ENCODE data around the gene TAAR9. TPM values are rescaled to one million over a fixed set of nuclear protein-coding genes. Genes with fewer than 3 reads are reported as not detected.

Gene TAAR9
- polyA plus RNA-seq, 1 donor (not counting 4 experiments of a cell fraction or from before 2014, with no cell fraction given) = not detected

- Histone ChIP-seq H4K20me1 (ENCODE audit: control insufficient read depth, extremely low read depth, insufficient read depth, low read length) (no peaks in the 10 kb centered on the region), H2AFZ (ENCODE audit: control insufficient read depth, low read length) (no peak overlapping the region), H3K27ac (ENCODE audit: control insufficient read depth, insufficient read depth, low read length) (peak overlapping the region; percentile 84), H3K9ac (ENCODE audit: control insufficient read depth, extremely low read depth, insufficient read depth, low read length) (peak overlapping the region; percentile 88), H3K4me2 (ENCODE audit: control insufficient read depth, extremely low read depth, insufficient read depth, low read depth, low read length) (peak overlapping the region; percentile 92), H3K4me3 (ENCODE audit: control insufficient read depth in 2 of 3, extremely low read depth in 1 of 3, insufficient read depth in 2 of 3, low read depth in 1 of 3, low read length in 3 of 3) (peak overlapping the region; percentile 88 to 96 (median 94)), H3K9me3 (ENCODE audit: control insufficient read depth, low read depth, low read length) (no peaks in the 10 kb centered on the region), H3K36me3 (ENCODE audit: control insufficient read depth in 2 of 2, extremely low read depth in 1 of 2, insufficient read depth in 2 of 2, low read length in 2 of 2) (no peaks in the 10 kb centered on the region), H3K79me2 (ENCODE audit: control insufficient read depth, insufficient read depth, low read length) (peaks cover 49% of the 10 kb centered on the region), H3K27me3 (ENCODE audit: control insufficient read depth, extremely low read depth, insufficient read depth, low read length) (no peaks in the 10 kb centered on the region), H3K9me1 (ENCODE audit: control insufficient read depth, extremely low read depth, insufficient read depth, low read length) (no peaks in the 10 kb centered on the region), H3K4me1 (ENCODE audit: control insufficient read depth, extremely low read depth, insufficient read depth, low read length) (peaks cover 13% of the 10 kb centered on the region)
- DNase-seq (ENCODE audit: low read depth, low spot score) (no peak), FAIRE-seq (no peak)
- dilution Hi-C loops (cut with MboI; ENCODE audit: extremely low pct_ligation_motif_present, low sequenced_read_pairs) = no loop called here
- TF ChIP-seq EZH2 (IDR thresholded peaks at IDR 0.05; ENCODE audit: low read length) = no peak
- TF ChIP-seq CTCF (optimal IDR thresholded peaks at IDR 0.05 in 1 of 3, IDR thresholded peaks at IDR 0.05 in 1 of 3, conservative IDR thresholded peaks at IDR 0.05 in 1 of 3; ENCODE audit: extremely low read depth in 1 of 3, insufficient read depth in 2 of 3, low read length in 3 of 3) = no peak
Observed at GRCh38 chr6:132511831-132512220, 26.3 kb upstream of the TAAR9 start.

- peak overlapping the region; percentile 92 for H3K4me2 ChIP-seq (ENCODE audit: control insufficient read depth, extremely low read depth, insufficient read depth, low read depth, low read length)
- no peaks in the 10 kb centered on the region for H3K36me3 ChIP-seq (ENCODE audit: control insufficient read depth in 2 of 2, extremely low read depth in 1 of 2, insufficient read depth in 2 of 2, low read length in 2 of 2)
- FAIRE-seq (no peak), DNase-seq (ENCODE audit: low read depth, low spot score) (no peak)
- no peaks in the 10 kb centered on the region for H3K9me3 ChIP-seq (ENCODE audit: control insufficient read depth, low read depth, low read length)
- peak overlapping the region; percentile 84 for H3K27ac ChIP-seq (ENCODE audit: control insufficient read depth, insufficient read depth, low read length)
- peak overlapping the region; percentile 88 for H3K9ac ChIP-seq (ENCODE audit: control insufficient read depth, extremely low read depth, insufficient read depth, low read length)
- no peaks in the 10 kb centered on the region for H4K20me1 ChIP-seq (ENCODE audit: control insufficient read depth, extremely low read depth, insufficient read depth, low read length)
- no peaks in the 10 kb centered on the region for H3K27me3 ChIP-seq (ENCODE audit: control insufficient read depth, extremely low read depth, insufficient read depth, low read length)
- dilution Hi-C loops (cut with MboI; ENCODE audit: extremely low pct_ligation_motif_present, low sequenced_read_pairs) = no loop called here
- H3K4me3 ChIP-seq (ENCODE audit: control insufficient read depth in 2 of 3, extremely low read depth in 1 of 3, insufficient read depth in 2 of 3, low read depth in 1 of 3, low read length in 3 of 3) = peak overlapping the region; percentile 88 to 96 (median 94)
- H3K4me1 ChIP-seq (ENCODE audit: control insufficient read depth, extremely low read depth, insufficient read depth, low read length) = peaks cover 13% of the 10 kb centered on the region
- peak overlapping the region; percentile 75 for H2AFZ ChIP-seq (ENCODE audit: control insufficient read depth, low read length)
- no peak for TF ChIP-seq CTCF (optimal IDR thresholded peaks at IDR 0.05 in 1 of 3, IDR thresholded peaks at IDR 0.05 in 1 of 3, conservative IDR thresholded peaks at IDR 0.05 in 1 of 3; ENCODE audit: extremely low read depth in 1 of 3, insufficient read depth in 2 of 3, low read length in 3 of 3)
- no peak for TF ChIP-seq EZH2 (IDR thresholded peaks at IDR 0.05; ENCODE audit: low read length)
- H3K79me2 ChIP-seq (ENCODE audit: control insufficient read depth, insufficient read depth, low read length) = peaks cover 48% of the 10 kb centered on the region
- H3K9me1 ChIP-seq (ENCODE audit: control insufficient read depth, extremely low read depth, insufficient read depth, low read length) = no peaks in the 10 kb centered on the region
Observed at GRCh38 chr6:132512342-132512637, 25.8 kb upstream of the TAAR9 start.
